ENCODE results near the gene HS2ST1.
"Not testable (repeated sequence)": the region's sequence is repeated elsewhere in the genome, so short reads cannot be mapped to it uniquely, and the experiment has no call there.

HS2ST1 gene

GRCh38 chr1:86926883-86927282, 12.4 kb downstream of the HS2ST1 start:
- DNase-seq, result no peak

DNA sequence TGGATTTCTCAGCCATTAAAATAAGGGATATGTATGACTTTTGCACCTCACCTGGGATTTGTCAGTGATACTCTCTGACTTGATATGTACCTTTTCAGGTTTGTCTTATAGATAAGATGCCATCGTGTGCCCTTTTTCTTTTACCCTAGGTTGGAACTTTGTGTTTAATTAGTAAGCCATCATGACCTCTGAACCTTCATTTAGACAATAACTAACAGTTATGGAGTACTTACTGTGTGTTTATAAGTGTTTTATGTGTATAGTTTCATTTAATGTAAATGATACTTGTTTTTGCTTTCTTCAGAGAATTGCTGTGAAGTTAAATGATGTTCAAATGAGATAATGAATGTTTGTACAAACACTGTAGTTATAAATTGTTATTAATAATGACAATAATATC, 14.4 kb downstream of the HS2ST1 start:
- DNase-seq, result no peak

- no peak for DNase-seq
Observed at GRCh38 chr1:86933051-86933450, 18.6 kb downstream of the HS2ST1 start.

DNA sequence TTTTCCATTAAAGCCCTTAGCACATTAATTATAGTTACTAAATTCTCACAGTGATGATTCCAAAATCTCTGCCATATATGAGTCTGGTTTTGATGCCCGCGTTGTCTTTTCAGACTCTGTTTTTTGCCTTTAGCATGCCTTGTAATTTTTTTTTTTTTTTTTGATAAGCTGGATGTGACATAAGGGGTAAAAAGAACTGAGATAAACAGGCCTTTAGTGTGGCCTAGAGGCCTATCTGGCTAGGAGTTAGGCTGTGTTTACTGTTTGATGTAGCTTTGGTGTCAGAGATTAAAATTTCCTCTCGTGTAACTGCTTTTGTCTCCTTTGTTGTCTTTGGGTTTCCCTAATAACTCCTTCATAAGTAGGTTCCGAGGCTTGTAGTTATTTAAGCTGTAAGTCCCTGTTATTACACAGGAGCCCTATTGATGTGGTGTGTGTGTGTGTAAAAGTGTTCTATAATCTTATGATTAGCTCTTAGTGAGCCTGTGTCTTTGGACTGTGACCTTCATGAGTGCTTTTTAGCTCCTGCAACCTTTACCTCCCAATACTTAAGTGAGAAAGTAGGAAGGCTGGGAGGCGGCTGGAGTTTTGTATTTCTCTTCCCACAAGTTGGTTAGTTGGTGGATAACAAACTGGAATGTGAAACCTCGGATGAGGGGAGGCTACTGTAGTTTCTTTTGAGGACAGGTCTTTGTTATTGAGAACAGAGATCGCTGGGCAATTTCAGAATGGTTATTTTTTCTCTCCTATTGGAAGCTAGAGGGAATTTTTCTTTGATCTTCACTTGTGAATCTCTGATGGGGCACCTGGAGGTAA, 19.3 kb downstream of the HS2ST1 start:
- peak in 1 of 3 experiments; percentile 23 for DNase-seq

GRCh38 chr1:86938450-86938849, 24.0 kb downstream of the HS2ST1 start:
- DNase-seq, result no peak

DNA sequence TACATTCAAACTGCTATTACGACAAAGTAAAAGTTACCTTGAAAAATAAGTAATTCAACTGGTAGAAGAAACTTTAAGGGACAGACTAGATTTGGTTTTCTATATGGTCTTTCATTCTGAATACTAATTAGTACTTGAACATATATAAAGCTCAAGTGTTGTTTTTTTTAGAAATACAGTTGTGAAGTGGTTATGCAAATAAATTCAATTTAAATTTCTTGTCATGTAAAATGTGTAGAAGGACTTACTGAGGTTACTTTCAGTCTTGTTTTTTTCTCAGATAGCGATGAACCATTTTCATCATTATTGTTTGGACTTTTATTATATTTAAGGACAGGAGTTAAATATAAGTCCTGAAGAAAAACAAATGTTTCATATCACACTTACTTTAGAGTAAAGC, 24.4 kb downstream of the HS2ST1 start:
- no peak for DNase-seq

DNA sequence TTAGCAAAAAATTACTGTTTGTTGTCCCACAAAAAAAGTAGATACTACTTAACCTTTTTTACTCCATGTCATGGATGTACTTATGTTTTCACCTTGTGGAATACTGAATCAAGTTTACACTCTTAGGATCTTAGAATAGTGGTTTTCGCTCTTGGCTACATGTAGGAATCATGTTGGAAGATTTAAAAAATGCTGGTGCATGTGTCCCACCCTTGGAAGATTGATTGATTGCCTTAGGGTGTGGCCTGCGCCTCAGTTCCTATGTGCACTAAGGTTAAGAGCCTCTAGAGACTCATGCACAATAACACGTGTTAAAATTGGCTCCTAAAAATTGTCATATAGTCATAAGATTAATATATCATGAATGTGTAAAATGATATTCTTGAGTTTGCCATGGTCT, 25.0 kb downstream of the HS2ST1 start:
- no peak for DNase-seq

GRCh38 chr1:86940599-86940998, 26.2 kb downstream of the HS2ST1 start:
- no peak for DNase-seq

DNA sequence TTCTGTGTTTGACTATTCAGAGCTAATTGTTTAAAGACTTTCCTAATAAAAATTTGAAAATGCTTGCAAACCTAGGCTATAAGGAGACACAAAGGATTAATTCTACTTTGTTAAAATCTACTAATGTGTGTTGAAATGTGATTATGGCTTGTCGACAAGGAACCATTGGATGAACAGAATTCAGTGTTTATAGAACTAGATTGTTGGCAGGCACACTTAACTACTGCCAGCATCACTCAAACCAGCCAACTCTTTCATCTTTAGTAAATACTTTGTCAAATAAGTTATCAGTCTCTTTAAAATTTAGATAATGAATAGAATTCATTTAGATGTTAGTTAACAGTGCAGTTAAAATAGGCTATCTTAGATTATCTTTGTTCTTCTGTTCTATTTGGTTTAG, 27.6 kb downstream of the HS2ST1 start:
- no peak for DNase-seq

DNA sequence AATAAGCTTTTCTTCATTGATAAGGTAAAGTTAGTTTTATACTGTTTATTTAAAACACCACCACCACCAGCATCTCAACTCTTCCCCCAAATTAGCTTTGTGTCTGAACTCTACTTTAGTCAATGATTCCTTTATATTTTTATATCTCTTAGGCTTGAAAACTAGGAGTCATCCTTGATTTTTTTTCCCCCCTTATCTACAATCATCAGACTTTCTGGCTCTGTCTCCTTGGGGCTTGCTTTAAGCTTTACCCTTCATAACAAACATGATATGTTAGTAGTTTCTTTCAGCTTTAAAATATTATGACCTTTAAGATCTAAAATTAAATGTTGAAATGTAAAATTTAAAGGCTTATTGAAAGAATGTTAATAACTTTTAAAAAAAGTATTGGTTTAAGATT, 28.3 kb downstream of the HS2ST1 start:
- no peak for DNase-seq

DNA sequence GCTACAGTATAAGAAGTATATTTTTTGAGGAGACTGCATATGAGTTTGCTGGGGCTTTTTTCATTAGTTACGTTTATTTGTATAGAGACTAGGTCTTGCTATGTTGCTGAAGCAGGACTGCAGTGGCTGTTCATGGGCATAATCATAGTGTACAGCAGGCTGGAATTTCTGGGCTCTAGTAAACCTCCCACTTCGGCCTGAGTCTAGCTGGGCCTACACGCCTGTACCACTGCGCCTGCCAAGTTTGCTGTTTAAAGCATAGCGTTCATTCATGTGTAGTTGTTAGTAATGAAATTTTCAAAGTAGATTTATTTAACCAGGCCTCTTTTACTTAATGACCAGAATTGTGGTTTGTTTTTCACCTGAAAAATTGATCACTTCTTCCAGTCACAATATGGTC, 33.8 kb downstream of the HS2ST1 start:
- no peak for DNase-seq

GRCh38 chr1:86950712-86951419, 36.4 kb downstream of the HS2ST1 start:
- no peak for DNase-seq

DNA sequence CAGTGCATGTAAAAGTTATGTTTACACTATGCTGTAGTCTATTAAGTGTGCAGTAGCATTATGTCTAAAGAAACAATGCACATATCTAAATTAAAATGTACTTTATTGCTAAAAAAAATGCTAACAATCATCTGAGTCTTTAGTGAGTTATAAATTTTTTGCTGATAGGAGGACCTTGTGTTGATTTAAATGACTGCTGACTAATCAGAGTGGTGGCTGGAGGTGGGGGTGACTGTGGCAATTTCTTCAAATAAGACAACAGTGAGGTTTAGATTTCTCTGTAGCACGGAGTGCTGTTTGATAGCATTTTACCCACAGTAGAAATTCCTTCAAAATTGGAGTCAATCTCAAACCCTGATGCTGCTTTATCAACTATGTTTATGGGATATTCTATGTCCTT, 37.0 kb downstream of the HS2ST1 start:
- DNase-seq, result no peak

- DNase-seq, result no peak
Observed at GRCh38 chr1:86953167-86953566, 38.7 kb downstream of the HS2ST1 start.

- no peak for DNase-seq
Observed at GRCh38 chr1:86955678-86956077, 41.2 kb downstream of the HS2ST1 start.

DNA sequence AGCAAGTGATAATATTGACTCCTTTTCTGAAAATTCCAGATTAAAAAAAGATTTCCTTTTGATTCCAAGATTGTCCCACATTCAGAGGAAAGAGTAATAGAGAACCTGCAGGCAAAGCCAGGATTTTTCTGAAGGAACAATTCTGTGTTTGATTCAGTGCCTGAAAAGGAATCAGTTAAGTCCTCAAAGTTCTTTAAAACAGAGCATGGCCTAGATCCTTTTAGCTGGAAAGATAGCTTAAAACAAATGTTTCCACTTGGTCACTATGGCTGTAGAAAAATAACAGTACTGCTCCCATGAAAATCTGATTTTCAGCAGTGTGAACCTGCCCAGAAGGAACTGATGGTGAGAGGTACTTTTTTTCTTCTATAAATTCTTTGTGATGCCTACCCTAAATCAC, 41.8 kb downstream of the HS2ST1 start:
- DNase-seq, result no peak

GRCh38 chr1:86957221-86957620, 42.8 kb downstream of the HS2ST1 start:
- no peak for DNase-seq

DNA sequence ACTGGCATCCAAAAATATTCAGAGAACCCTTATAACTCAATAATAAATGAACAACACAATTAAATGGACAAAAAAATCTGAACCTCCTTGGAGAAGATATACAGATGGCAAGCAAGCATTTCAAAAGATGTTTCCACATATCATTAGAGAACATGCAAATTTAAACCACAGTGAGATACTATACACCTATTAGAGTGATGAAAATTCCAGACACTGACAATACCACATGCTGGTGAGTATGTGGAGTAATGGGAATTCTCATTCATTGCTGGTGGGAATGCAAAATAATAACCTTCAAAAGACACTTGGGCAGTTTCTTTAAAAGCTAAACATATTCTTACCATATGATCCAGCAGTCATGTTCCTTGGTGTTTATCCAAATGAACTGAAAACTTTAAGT, 46.1 kb downstream of the HS2ST1 start:
- DNase-seq, result no peak

- DNase-seq, result not testable (repeated sequence)
Observed at GRCh38 chr1:86963841-86964240, 49.4 kb downstream of the HS2ST1 start.

- peak in 2 of 3 experiments; percentile 11 to 42 for DNase-seq
Observed at GRCh38 chr1:86965012-86965826, 50.8 kb downstream of the HS2ST1 start.

DNA sequence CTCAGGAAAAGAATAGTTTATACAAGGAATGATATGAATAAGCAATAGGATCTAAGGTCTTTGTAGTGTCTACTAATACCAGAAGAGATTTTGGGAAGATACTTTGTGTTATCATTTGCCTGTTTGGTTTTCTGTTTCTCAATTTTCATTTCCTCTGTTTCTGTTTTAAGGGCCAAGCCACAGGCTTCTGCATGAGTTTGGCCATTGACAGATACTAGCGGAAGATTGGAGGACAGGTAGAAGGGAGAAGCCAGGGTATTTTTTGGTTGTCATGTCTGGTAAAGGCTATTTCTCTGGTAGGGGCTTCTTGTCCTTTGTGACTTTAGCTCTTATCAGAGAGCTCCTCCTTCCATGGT, 51.4 kb downstream of the HS2ST1 start:
- DNase-seq, result no peak

- DNase-seq, result no peak
Observed at GRCh38 chr1:86970938-86971337, 56.5 kb downstream of the HS2ST1 start.

DNA sequence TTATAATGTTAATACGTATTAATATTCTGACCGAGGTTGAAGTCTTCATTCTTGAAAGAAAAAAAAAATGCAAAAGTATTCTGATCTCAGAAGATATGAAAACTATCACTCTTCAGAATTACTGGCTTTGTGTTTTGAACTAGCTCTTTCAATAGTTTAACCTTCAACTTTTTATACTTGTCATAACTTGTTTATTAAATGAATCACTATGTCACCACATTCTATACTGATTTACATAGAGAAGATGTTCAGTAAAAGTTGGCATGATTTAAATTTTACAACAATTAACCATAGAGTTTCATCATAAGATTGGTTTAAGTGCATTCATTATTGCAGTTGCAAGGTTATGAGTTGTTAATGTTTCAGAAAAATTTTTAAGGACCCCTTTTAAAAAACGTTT, 57.3 kb downstream of the HS2ST1 start:
- no peak for DNase-seq

DNA sequence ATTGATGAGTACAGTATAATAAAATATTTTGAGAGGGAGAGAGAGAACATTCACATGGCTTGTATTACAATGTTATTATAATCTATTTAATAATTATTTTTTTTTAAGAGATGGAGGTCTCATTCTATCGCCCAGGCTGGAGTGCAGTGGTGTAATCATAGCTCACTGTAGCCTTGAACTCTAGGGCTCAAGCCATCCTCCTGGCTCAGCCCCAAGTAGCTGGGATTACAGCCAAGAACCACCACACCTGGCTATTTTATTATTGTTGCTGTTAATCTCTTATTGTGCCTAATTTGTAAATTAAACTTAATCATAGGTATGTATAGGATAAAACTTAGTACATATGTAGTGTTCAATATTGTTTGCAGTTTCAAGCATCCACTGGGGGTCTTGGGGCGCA, 57.8 kb downstream of the HS2ST1 start:
- peak in 2 of 3 experiments; percentile 18 to 73 for DNase-seq

All from NCI-H1417 (cell line).